Measurements from ENCODE around the gene GPRC5A.
A peak's percentile ranks its signal among the peaks of the same experiment; 100 is the strongest.
"Not testable (repeated sequence)": the region's sequence is repeated elsewhere in the genome, so short reads cannot be mapped to it uniquely, and the experiment has no call there.

Gene GPRC5A, protein sequence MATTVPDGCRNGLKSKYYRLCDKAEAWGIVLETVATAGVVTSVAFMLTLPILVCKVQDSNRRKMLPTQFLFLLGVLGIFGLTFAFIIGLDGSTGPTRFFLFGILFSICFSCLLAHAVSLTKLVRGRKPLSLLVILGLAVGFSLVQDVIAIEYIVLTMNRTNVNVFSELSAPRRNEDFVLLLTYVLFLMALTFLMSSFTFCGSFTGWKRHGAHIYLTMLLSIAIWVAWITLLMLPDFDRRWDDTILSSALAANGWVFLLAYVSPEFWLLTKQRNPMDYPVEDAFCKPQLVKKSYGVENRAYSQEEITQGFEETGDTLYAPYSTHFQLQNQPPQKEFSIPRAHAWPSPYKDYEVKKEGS

DNA sequence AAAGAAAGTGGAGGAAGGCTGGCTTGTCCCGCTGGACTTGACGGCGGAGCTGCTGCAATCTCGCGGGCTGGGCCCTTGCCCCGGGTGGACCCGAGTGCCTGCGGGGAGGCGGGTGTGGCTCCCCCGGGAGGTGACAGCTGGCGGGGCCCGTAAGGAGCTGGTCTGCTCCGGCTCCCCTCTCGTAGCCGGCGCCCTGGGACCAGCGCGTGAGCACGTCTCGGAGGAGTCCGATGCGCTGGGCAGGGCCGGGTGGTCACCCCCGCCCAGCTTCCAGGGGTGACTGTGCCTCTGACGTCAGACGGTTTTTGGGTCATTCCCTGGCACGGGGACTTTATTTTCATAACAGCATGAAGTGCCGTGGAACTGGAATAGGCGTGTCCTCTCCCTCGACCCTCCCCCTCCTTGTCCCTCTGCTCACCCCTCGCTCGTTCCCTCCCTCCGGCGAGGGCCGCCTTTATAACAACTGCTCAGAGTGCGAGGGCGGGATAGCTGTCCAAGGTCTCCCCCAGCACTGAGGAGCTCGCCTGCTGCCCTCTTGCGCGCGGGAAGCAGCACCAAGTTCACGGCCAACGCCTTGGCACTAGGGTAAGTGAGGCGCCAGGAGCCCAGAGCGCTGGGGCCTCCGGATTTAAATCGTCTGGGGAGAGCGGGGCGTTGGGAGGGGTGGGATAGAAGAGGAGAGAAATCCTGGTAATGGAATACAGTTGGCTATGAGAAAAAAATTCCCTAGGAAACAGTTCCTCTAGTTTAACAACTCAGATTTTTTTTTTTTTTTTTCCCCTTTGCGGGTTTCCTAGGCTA is at the start of gene GPRC5A:
TSS of gene GPRC5A (plus strand) at position 483 of the 801 bp plus-strand sequence. CDS start 16,688 bp downstream, outside the sequence.
- peak; percentile 19 for DNase-seq

DNA sequence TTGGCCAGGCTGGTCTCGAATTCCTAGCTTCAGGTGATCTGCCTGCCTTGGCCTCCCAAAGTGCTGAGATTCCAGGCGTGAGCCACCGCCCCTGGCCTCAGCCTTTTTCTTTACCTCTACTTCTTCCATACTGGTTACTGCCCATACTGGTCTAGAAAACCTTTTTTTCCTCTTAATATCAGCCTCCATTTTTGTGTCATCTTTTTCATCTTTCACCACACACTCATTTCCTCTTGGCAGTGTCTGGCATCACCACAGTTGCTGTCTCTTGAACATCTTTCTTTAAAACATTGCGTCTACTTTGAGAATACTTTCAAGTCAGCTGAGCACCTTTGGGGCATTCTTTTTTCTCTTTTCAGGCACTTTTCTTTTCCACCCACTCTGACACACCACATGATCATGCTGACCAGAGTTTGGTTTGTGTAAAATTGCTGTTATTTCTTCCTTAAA is 45.5 kb upstream of the GPRC5A start:
- no peak for DNase-seq

DNA sequence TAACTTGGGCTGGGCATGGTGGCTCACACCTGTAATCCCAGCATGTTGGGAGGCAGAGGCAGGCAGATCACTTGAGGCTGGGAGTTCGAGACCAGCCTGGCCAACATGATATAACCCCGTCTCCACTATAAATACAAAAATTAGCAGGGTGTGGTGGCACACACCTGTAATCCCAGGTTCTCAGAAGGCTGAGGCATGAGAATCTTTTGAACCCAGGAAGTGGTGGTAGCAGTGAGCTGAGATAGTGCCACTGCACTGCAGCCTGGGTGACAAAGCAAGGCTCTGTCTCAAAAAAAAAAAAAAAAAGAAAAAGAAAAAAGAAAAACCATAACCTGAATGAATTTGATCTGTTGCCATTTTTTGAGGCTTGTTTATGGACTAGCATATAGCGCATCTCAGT is 44.6 kb upstream of the GPRC5A start:
- peak; percentile 47 for DNase-seq

DNA sequence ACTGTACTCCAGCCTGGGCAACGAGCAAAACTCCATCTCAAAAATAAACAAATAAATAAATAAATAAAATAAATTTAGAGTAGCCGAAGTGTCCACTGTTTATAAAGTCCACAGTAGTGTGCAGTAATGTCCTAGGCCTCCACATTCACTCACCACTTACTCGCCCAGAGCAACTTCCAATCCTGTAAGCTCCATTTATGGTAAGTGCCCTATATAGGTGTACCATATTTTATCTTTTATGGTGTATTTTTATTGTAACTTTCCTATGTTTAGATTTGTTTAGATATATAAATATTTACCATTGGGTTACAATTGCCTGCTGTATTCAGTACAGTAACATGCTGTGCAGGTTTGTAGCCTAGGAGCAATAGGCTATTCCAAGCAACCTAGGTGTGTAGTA is 37.9 kb upstream of the GPRC5A start:
- no peak for DNase-seq

DNA sequence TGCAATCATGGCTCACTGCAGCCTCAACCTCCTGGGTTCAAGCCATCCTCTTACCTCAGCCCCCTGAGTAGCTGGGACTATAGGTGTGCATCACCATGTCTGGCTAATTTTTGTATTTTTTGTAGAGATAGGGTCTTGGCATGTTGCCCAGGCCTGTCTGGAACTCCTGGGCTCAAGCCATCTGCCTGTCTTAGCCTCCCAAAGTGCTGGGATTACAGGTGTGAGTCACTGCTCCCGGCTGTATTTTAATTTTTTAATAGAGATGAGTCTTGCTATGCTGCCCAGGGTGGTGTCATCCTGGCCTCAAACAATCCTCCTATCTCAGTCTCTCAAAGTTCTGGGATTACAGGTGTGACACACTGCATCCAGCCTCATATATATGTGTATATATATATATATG is 31.7 kb upstream of the GPRC5A start:
- DNase-seq, result no peak

DNA sequence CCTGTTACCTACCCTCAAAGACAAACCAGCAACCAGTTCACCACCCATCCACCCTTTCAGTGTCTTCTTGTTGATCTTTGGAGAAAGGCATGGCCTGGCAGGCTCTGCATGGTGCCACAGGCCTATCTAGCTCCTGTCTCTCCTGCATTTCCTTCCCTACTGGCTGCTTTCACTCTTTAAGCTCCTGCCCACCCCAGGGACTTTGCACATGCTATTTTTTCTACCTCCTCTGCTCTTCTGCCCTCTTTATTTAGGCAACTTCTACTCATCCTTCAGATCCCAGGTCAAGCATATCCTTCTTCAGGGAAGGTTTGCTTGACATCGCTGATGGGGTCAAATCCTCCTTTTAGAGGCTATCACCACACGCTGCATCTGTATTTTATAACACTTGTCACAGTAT is 27.1 kb upstream of the GPRC5A start:
- DNase-seq, result no peak

DNA sequence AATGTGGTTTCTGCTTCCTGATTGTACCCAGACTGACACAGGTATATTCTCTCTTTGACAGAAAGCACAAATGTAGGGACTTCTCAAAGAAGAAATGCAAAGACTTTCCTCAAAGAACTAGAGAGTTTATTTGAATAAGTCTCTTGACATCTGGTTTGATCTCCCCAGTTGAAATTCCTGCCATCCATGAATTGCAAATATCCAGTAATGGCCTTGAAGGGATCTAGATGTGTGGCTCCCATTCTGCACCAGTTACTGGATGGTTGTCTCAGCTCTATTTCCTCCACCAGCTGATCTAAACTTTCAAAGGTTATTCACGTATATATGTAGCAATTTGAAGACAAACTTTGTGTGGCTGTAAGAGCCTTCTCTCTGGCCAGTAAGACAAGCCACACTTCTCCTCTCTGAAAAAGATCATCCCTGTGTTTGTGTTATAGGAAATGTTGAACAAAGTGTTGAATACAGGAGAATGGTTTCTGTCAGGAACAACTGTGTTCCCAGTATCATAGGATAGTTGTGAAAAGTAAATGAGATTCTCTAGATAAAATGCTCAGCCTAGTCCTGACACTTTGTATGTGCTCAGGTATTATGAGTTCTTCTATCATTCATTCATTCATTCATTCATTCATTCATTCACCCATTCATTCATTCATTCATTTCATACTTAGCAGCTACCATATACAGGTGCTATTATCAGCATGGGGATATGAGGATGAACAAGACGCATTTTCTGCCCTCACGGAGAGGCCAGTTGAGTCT is 22.7 kb upstream of the GPRC5A start:
- no peak for DNase-seq

DNA sequence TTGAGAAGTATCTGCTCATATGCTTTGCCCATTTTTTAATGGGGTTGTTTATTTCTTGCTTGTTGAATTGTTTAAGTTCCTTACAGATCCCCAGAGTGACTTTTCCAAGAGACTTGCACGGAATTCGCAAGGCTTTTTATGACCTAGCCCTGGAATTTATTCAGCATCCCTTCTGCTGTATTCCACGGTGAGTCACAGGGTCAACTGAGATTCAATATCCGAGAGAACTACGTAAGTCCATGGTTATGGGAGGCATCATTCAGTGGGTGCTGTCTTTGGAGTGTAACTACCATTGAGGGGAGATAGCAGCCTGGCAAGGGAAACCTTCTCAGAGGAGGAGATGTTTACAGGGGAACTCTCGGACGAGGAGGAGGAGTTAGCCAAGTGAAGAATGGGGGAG is 20.9 kb upstream of the GPRC5A start:
- no peak for DNase-seq

DNA sequence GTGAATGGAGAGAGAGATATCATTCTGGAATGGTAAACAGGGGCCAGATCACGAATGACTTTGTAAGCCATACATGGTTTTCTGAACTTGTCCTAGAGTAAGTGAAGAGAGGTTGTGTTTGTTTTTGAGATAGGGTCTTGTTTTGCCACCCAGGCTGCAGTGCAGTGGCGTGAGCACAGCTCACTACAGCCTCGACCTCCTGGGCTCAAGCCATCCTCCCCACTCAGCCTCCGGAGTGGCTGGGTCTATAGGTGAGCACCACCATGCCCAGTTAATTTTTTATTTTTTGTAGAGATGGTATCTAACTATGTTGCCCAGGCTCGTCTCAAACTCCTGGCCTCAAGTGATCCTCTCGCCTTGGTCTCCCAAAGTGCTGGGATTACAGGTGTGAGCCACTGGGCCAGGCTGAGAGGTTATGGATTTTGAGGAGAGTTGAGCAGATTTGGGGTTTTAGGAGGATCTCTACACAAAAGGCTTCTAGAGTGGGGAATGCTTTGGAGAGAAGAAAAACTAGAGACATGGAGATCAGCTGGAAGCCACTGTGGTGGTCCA is 19.7 kb upstream of the GPRC5A start:
- no peak for DNase-seq

DNA sequence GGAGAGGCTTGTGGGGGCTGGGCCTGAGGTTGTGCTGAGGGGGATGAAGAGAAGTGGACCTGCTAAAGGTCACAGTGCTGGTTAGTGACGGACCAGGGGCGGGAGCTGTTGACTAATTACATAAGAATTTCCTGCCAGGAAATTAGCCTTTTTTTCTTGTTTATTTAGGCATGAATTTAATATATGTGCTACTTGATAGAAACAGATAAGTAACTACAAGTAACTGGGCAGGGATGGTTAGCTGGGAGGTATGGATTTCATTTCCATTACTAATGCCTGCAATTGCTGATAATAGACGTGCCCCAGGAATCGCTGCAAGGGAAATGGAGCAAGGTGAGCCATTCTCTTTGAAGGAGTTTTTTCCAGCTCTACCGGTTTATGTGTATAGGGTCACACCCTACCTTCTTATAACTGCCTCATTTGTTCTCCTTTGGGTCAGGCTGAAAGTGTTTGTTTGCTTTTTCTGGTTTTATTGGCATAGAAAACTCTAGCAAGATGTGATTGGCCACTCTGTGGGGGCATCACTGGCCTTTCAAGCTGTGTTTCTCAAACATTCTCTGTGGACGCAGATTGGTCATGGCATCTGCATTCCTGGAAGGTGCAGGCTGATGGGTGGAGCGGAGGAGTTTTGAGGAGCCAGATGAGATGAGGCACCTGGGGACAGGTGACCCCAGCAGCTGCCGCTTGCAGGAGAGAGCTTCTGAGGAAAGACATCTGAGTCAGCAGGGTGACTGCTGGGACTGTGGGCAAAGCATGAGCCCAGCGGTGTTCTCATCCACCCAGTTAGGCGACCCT is 19.0 kb upstream of the GPRC5A start:
- no peak for DNase-seq

DNA sequence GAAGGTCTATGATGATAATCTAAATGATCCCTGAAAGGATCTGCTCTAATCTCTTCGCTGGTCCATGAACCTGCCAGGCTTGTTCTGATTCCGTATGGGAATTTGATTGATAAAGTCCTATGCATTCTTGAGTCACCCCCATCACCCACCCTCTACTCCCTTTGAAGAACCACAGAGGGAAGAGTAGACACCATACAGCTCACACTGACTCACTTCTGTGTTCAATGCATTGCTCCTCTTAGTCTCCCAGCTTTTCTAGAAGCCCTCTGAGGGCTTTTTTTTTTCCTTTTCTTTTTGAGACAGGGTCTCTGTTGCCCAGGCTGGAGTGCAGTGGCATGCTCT is 18.5 kb upstream of the GPRC5A start:
- DNase-seq, result no peak

DNA sequence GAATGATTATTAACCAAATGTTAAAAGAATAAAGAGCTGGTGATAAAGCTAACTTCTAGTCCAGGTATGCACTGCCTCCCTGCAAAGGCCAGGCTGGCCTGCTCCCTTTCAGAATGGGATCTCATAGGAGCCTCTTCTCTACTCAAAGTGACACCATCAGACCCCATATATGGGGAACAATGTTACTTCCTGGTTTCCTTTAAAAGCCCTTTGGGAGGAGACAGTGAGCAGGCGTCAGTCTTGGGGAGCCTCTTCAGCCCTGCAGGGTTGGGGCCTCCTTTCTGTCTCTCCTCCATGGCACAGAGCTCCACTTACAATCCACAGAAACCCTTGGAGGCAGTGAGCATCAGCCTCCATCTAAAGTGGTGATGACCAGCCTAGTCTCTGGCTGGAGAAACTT is 17.3 kb upstream of the GPRC5A start:
- no peak for DNase-seq

DNA sequence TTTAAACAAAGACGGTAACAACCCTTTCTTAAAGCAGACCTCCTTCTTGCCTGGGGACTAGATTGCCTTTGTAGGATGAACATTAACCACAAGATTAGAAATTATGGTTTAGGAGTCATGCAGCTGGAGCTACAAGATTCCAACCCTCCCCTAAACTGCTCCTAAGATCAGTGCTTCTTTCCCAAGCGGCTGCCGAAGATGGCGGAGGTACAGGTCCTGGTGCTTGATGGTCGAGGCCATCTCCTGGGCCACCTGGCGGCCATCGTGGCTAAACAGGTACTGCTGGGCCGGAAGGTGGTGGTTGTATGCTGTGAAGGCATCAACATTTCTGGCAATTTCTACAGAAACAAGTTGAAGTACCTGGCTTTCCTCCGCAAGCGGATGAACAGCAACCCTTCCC is 16.1 kb upstream of the GPRC5A start:
- not testable (repeated sequence) for DNase-seq

DNA sequence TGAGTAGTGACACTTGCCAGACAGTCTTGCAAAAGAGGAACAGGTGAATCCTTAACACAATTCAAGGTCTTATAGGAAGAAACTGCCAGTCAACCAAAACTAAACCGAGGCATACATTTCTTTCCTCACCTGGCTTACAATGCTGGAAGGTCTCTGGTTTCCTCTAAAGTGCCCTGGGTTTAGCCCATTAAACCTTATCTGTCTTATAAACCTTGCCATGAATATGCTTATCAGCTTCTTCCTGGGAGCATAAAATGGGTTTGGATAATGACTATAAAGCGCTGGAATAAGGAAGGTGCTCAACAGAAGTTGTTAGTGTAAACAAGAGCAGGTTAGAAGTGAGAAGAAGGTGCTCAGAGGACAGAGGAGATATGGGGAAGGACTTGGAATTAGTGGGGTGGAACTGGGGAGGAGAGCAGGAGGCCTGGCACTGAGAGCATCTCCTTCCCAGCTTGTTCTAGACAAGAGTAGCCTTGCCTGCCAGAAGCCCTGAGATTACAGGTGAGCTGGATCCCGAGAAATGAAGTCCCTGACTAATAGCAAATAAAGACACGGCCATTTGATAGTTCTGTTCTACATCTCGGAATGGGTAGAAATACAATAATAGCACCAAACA is 14.1 kb upstream of the GPRC5A start:
- no peak for DNase-seq

DNA sequence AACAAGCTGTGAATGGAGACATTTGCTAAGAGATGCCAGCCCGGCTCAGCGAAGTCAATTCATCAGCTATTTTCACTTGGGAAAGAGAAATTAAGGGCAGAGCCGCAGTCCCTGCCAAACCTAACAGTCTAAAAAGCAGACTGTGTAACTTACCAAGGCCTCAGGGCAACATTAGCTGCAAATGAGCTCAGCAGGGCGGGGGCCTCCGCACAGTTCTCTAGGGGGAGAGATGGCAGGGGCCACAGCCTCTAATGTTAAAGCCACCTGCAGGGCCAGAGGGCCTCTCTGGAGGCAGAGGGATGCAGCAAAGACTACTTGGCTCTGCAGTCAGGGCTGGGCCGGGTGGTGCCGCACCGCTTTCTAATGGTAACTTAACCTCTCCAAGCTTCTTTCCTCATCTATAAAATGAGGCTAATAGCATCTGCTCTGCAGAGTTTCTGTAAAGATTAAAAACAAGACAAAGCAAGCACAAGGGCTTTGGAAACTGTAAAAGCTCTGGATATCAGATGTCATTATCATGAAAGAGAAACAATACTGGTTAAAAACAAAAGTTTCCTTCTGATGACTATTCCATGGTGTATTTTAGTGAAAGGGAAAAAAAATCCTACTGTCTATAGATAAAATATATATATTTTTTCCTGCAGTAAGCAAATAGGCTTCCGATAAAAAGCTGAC is 13.4 kb upstream of the GPRC5A start:
- no peak for DNase-seq

DNA sequence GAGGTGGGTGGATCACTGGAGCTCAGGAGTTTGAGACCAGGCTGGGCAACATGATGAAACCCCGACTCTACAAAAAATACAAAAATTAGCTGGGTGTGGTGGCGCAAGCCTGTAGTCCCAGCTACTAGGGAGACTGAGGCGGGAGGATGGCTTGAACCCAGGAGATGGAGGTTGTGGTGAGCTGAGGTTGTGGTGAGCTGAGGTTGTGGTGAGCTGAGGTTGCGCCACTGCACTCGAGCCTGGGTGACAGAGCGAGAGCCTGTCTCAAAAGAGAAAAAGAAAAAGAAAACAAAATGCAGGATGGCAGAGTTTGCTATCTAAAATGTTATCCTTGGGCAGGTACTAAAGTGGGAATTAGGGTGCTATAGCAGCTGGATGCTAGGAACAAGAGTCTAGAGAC is 10.8 kb upstream of the GPRC5A start:
- DNase-seq, result no peak

DNA sequence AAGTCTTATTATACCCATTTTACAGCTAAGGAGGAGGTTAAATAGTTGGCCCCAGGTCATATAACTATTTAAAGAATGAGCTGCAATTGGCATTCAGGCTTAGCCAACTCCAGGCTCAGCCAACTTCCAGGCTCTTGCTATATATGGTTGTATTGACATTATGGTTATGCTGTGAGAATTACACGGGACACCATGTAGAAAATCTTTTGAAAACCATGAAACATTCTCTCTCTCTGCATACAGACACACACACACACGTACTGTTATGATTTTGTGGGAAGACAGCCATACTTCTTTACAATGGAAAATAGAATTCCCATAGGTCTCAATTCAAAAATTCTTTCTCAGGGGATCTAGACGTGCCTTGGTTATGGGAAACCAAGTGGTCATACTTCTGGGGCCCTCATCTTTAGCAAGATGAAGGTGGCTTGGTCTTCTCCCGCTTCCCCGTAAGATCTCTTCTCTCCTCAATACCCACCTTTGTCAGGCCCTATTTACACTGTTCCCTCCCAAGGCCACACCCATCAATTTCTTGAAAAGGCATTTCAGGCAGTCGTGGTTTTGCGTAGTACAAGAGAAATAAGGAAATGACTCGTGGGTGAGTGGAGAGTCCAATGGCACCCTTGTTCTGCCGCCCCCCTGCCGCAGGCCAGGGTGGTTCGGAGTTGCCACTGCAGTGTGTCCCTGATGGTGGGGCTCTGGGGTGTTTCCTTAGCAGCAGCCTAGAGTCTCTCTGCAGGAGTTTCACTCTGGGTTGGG is 10.0 kb upstream of the GPRC5A start:
- no peak for DNase-seq

DNA sequence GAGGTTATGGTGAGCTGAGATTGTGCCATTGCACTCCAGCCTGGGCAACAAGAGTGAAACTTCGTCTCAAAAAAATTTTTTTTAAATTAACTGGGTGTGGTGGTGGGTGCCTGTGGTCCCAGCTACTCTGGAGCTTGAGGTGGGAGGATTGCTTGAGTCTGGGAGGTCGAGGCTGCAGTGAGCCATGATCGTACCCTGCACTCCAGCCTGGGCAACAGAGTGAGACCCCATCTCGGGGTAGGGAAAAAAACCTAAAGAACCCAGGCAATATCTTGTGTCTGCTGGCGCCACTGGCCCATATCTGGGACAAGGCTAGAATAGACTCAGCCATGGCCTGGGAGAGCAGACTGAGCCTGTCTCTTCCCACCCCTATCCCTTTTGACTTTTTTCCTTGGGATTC is 9.1 kb upstream of the GPRC5A start:
- no peak for DNase-seq

DNA sequence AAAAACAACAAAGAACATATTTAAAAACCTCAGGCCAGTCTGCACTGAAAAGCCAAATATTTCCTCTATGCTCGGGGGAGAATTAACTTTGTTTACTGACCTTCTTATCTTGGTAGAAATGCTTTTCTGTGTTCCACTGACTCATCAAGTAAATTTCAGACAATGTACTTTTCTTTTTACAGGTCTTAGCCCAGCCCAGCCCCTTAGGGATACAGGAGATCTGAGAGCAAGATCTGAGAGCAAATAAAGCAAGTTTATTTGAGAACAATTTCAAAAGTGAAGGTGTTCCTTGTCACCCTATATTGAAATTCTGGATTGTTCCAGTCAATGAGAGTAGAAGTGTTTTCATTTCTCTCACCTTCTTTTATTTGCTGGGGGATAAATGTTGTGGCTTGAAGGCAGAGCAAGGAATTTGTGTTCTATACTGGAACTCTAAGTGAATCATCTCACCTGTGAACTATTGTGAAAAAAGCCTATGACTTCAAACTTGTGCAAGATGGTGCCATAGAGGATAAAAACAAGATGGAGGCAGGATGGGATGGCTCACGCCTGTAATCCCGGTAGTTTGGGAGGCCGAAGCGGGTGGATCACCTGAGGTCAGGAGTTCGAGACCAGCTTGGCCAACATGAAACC is 7.9 kb upstream of the GPRC5A start:
- no peak for DNase-seq
